ENCODE measurements around the gene PLCD4. TPM values are rescaled to one million over a fixed set of nuclear protein-coding genes. Genes with fewer than 3 reads are reported as not detected.

The PLCD4 gene
- total RNA-seq, 1 experiment from 2014 or later = 0.29 TPM

- DNase-seq (ENCODE audit: low spot score) = no peak
Measured at GRCh38 chr2:218664653-218665052, 57.0 kb downstream of the PLCD4 start.

DNA sequence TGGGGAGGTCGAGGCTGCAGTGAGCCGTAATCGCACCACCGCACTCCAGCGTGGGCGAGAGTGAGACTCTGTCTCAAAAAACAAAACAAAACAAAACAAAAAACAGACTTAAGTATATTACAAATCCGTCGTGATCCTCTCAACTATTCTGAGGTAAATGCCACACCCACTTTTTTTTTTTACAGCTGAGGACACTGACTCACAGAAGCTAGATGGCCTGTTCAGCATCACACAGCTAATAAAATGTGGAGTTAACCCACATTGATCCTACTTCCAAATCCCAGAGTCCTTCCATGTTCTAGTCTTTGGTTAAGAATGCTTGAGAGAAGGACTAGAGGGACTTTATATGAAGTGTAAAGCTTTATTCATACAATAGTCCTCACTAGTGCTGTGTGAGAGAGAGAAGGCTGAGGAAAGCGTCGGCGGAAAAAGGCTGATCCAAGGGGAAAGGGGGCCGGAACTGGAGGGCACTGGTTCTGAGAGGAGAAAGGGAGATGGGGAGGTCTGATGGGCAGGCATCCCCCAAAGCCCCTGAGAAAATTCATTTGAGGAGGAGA, 63.5 kb downstream of the PLCD4 start:
- no peak for DNase-seq (ENCODE audit: low spot score)

GRCh38 chr2:218671654-218672566, 64.2 kb downstream of the PLCD4 start, which contains the start of the genes RNF25 and STK36:
Gene RNF25, minus strand, starts transcription at chr2:218672002. Its CDS starts 32 bp downstream, at chr2:218671970.
Gene STK36, plus strand, starts transcription at chr2:218672086. Its CDS starts 744 bp downstream, at chr2:218672830.
- DNase-seq (ENCODE audit: low spot score) = peak; percentile 84

- no peak for DNase-seq (ENCODE audit: low spot score)
Measured at GRCh38 chr2:218679119-218679518, 71.4 kb downstream of the PLCD4 start.

- no peak for DNase-seq (ENCODE audit: low spot score)
Measured at GRCh38 chr2:218680061-218680460, 72.4 kb downstream of the PLCD4 start.

Other genes starting within 250 kb of the PLCD4 start
- gene SLC11A1, start 225.6 kb upstream of the PLCD4 start, total RNA-seq (2014; rRNA removed; shearing (Covaris generic)) = 0.04 and 0.10 TPM in 2 replicates
- 19.7 and 34.1 TPM in 2 replicates for gene CTDSP1, start 208.0 kb upstream of the PLCD4 start, total RNA-seq (2014; rRNA removed; shearing (Covaris generic))
- not detected in 2 replicates for gene VIL1, start 188.8 kb upstream of the PLCD4 start, total RNA-seq (2014; rRNA removed; shearing (Covaris generic))
- 7.6 and 14.7 TPM in 2 replicates for gene USP37, start 39.5 kb upstream of the PLCD4 start, total RNA-seq (2014; rRNA removed; shearing (Covaris generic))
- gene CNOT9, start 39.1 kb upstream of the PLCD4 start, total RNA-seq (2014; rRNA removed; shearing (Covaris generic)) = 111 and 119 TPM in 2 replicates
- gene ZNF142, start 51.7 kb downstream of the PLCD4 start, total RNA-seq (2014; rRNA removed; shearing (Covaris generic)) = 4.2 and 6.8 TPM in 2 replicates
- 15.9 and 28.1 TPM in 2 replicates for gene BCS1L, start 51.8 kb downstream of the PLCD4 start, total RNA-seq (2014; rRNA removed; shearing (Covaris generic))
- gene RNF25, start 64.1 kb downstream of the PLCD4 start, total RNA-seq (2014; rRNA removed; shearing (Covaris generic)) = 35.2 and 59.5 TPM in 2 replicates
- gene STK36, start 64.2 kb downstream of the PLCD4 start, total RNA-seq (2014; rRNA removed; shearing (Covaris generic)) = 10.4 and 19.5 TPM in 2 replicates
- 17.0 and 19.5 TPM in 2 replicates for gene TTLL4, start 102.9 kb downstream of the PLCD4 start, total RNA-seq (2014; rRNA removed; shearing (Covaris generic))
- 0.21 TPM in 1 of 2 replicates, not detected in the other for gene CYP27A1, start 174.2 kb downstream of the PLCD4 start, total RNA-seq (2014; rRNA removed; shearing (Covaris generic))
- not detected in 2 replicates for gene PRKAG3, start 223.9 kb downstream of the PLCD4 start, total RNA-seq (2014; rRNA removed; shearing (Covaris generic))

Measured in H4 (cell line).